Testis (tissue), 2 donors: ENCODE data around the gene PHLDA3.

ENCODE experiments used
- POLR2A ChIP-seq: fragments of 450-650 bp; IDR thresholded peaks from one replicate; pipeline ENCODE4 v1.6.1; 2017; ENCODE audit warnings: antibody characterized with exemption, mild to moderate bottlenecking, moderate library complexity
- TF ChIP-seq, protein P1 (sequence below), 3 experiments: fragments of 450-650 bp in 2 of 3; fragments of 200-600 bp in 1 of 3; sonication (generic) in 1 of 3; IDR thresholded peaks; one replicate each; pipeline ENCODE4 v1.5.1; 2016 to 2019; ENCODE audit warnings: antibody characterized with exemption in 3 of 3, mild to moderate bottlenecking in 2 of 3, moderate library complexity in 1 of 3

DNA sequence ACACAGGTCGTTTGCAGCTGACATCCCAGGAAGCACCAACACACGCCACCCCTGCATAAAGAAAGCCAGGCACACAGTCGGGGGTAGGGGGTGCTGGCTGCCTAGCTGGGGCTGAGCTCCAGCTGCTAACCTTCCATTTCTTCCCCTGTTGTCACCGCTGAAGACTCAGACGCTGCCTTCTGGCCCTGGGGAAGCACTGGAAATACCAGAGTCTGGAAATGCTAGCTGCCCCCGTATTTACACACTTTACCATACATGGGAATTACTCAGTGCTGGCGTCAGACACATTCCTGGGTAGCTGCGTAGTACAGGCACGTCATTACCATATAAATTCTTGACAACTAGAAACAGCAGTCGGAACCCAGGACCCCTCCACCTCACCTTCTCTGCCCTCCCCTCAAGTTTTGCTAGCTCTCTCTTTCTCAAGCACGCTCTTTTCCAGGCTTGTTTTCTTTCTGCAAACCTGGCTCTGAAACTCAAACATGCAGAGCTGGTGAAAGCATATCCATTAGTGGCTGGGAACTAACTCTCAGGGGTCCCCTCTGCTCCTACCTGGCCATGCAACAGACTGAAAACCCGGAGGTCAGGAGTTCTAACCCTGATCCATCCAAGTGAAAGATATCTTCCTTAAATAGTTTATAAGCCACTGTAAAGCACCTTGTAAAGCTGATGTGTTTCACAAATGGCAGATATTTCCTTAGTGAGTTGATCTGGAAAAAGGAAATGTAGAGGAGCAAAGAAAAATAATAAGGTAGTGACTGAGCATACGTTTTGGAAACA lies 34.6 kb upstream of the PHLDA3 start:
- TF ChIP-seq, protein P1, sequence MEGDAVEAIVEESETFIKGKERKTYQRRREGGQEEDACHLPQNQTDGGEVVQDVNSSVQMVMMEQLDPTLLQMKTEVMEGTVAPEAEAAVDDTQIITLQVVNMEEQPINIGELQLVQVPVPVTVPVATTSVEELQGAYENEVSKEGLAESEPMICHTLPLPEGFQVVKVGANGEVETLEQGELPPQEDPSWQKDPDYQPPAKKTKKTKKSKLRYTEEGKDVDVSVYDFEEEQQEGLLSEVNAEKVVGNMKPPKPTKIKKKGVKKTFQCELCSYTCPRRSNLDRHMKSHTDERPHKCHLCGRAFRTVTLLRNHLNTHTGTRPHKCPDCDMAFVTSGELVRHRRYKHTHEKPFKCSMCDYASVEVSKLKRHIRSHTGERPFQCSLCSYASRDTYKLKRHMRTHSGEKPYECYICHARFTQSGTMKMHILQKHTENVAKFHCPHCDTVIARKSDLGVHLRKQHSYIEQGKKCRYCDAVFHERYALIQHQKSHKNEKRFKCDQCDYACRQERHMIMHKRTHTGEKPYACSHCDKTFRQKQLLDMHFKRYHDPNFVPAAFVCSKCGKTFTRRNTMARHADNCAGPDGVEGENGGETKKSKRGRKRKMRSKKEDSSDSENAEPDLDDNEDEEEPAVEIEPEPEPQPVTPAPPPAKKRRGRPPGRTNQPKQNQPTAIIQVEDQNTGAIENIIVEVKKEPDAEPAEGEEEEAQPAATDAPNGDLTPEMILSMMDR (IDR thresholded peaks at IDR 0.05), result no peak
- TF ChIP-seq POLR2A, result no peak
